CD4-positive, alpha-beta T cell treated with Interleukin-15 for 1 hour (primary cell): ENCODE measurements around the gene ULK4.
"Not testable (repeated sequence)": the region's sequence is repeated elsewhere in the genome, so short reads cannot be mapped to it uniquely, and the experiment has no call there.

ENCODE experiments used
- DNase-seq: peaks from one replicate; pipeline ENCODE4 v3.0.0-alpha.2; 2020

The ULK4 gene

DNA sequence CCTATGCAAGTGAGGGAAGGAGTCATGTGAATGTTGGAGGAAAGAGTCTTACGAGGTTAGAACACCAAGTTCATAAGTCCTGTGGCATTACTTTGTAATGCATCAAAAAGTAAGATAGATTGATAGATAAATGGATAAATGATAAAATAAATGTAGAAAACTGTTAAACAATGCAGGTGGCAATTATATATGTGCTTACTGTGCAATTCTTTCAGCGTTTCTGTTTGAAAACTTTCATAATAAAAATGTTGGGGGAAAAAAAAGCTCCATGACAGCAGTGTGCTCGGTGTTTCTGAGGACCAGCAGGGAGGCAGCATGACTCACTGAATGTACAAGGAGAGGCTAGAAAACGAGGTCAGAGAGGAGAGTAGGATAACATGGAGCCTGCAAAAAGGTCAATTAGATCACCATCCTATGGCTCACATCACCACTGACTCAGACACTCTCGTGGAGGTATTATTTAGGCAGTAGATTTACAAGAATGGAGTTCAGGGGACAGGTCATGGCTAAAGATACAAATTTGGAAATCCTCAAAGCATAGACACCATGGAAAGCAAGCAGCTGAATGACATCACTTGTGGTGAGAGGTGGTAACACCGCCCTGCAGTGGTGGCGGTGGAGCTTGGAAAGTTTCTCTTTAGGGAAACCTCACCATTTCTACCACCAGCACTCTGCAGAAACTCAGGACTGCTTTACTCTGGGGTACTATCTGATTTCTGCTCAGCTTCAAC, 542.8 kb downstream of the ULK4 start:
- DNase-seq = no peak

DNA sequence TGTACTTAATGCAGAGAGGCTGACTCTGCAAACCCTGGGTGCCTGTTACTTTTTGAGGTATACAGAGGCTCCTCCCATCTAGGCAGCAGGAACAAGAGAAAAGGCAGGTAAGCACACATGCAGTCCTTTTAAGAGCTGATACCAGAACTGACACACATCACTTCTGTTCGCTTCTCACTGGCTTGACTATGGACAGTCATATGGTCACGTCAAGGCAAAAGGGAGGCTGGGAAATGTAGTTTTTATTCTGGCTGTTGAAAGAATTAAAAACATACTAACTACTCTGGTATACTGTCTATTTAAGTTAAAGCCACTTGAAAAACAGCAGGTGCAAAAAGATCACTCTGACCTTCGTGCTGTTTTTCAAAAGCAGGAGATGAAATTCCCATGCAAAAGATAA, 544.3 kb downstream of the ULK4 start:
- DNase-seq = no peak

DNA sequence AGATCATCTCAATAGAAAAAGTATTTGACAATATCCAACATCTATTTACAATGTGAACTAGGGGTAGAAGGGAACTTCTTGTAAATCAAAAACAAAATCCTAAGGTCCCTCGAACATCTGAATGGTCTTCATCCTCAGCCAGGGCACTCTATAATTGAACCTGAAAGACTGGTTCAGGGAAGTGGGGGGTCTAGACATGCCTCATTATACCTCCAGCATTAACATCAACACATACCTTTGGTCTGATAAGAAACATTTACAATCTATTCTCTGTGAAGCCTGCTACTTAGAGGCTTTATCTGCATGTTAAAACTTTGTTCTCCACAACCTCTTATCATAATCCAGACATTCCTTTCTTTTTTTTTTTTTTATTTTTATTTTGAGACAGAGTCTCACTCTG, 550.8 kb downstream of the ULK4 start:
- DNase-seq = no peak

DNA sequence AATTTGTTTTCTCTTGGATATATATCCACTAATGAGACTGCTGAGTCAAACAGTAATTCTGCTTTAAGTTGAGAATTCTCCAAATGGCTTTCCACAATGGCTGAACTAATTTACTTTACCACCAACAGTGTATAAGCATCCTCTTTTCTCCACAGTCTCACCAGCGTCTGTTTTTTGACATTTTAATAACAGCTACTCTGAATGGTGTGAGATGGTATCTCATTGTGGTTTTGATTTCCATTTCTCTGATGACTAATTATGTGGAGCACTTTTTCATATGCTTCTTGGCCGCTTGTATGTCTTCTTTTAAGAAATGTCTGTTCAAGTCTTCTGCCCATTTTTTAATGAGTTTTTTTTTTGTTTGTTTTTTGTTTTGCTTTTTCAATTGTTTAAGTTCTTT, 556.4 kb downstream of the ULK4 start:
- DNase-seq = no peak

DNA sequence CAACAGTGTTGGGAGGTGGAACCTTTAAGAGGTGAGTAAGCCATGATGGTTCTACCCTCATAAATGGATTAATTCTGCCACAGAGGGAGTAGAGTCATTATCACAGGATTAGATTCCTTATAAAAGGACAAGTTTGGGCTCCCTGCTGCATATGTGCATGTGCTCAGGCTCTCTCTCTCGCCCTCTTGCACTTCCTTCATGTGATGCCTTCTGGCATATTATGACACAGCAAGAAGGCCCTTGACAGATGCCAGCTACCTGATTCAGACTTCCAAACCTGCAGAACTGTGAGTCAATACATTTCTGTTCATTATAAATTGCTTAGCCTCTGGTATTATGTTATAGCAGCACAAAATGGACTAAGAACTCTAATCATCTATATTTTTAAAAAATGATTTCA, 557.3 kb downstream of the ULK4 start:
- no peak for DNase-seq

DNA sequence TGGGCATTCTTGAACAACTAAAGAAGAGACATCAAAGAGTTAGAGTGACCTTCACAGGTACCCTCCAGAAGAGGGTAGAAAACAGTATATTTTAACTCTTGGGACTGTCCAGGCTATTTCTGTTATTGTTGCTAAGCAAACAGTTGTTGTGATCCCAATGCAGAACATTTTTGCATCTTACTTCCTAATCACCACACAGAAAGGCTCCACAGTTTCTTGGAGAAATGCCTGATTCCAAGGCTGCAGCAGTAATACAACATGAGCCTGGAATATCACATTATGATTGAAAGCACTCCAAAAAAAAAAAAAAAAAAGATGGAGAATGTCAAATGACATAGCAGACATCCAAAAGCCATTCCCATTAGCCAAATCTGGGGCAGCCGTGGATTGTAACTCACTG, 567.0 kb downstream of the ULK4 start:
- DNase-seq = no peak

DNA sequence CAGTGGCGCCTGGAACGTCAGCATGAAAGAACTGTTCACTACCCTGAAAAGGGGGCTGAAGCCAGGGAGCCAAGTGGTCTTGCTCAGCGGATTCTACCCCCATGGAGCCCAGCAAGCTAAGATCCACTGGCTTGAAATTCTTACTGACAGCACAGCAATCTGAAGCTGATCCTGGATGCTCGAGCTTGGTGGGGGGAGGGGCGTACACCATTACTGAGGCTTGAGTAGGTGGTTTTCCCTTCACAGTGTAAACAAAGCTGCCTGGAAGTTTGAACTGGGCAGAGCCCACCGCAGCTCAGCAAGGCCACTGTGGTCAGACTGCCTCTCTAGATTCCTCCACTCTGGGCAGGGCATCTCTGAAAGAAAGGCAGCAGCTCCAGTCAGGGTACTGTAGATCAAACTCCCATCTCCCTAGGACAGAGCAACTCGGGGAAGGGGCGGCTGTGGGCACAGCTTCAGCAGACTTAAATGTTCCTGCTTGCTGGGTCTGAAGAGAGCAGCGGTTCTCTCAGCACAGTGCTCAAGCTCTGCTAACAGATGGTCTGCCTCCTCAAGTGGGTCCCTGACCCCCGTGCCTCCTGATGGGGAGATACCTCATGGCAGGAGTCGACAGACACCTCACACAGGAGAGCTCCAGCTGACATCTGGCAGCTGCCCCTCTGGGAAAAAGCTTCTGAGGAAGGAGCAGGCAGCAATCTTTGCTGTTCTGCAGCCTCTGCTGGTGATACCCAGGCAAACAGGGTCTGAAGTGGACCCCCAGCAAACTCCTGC, 591.0 kb downstream of the ULK4 start:
- DNase-seq = not testable (repeated sequence)

DNA sequence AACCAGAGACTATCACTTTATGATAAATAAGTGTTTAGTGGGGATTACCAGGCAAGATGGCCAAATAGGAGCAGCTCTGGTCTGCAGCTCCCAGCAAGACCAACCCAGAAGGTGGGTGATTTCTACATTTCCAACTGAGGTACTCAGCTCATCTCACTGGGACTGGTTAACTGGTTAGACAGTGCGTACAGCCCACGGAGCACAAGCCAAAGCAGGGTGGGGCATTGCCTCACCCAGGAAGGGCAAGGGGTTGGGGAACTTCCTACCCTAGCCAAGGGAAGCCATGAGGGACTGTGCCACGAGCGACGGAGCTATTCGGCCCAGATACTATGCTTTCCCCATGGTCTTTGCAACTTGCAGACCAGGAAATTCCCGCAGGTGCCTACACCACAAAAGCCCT, 591.6 kb downstream of the ULK4 start:
- DNase-seq = no peak

DNA sequence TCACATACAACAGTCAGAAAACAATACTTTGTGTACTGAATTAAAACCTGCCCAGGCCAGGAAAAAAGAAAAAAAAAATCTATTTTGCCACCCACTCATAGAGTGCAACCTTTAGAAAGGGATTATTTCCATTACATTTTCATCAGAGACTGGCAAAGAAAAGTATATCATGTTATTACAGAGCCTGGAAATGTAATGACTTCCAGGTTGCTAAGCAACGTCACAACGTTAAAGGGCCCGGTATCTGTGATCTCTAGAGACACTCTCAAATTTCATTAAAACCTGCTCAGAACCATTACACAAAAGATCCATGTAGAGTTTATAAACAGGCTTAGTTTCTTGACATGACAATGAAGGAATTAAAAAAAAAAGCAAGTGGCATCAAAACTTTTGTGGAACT, 592.1 kb downstream of the ULK4 start:
- DNase-seq = no peak

DNA sequence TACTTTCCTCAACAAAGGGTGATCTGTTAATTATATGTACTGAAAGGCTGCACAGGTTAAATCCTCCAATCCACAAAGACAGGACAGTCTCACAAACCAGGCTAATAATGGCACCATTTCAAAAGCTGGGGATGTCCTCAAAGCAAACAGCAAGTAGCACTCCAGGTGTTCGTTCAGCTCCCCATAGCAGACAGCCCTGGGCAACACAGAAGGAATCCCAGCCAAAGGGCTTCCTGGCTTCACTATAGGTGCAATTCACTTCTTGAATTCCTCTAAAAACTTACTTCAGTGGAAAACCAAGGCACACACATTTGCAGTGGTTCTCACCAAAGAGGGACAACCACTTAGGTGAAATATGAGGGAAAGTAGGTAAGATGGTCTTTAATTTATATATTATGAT, 595.9 kb downstream of the ULK4 start:
- no peak for DNase-seq

DNA sequence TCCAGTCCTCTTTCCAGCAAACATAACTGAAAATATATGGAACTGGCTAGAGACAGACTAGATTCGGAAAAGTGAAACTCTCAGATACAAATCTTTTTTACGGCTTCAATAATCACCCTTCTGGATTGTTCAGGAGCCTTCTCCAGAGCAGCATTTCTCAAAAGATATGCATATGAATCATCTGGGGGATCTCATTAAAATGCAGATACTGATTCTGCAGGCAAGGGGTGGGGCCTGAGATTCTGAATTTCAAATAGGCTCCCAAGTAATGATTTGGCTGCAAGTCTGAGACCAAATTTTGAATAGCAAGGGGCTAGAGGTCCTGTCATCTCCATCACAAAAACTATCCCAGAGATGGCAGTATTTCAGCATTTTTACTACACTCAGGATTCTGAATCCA, 597.2 kb downstream of the ULK4 start:
- DNase-seq = no peak

DNA sequence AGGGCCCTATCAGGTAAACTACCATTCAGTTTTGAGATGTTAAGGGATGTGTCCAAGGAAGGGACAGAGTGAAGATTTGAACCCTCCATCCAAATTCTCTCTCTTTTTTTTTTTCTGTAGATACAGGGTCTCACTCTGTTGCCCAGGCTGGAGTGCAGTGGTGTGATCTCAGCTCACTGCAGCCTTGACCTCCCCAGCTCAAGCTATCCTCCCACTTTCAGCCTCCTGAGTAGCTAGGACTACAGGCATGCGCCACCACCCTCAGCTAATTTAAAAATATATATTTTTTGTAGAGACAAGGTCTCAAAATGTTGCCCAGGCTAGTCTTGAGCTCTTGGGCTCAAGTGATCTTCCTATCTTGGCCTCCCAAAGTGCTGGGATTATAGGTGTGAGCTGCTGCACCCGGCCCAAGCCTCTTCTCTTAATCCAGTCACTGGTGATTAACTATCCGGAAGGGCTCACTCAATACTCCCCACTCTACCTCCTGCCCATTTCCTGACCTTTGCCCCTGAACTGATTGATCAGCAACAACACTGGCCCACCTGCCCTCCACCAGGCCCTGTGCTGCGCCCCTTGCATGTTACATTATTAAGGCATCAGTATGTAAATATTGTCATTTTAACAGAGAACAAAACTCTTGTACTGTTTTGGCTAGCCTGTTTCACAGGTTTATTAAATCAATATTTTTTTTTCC, 597.9 kb downstream of the ULK4 start:
- DNase-seq = no peak

DNA sequence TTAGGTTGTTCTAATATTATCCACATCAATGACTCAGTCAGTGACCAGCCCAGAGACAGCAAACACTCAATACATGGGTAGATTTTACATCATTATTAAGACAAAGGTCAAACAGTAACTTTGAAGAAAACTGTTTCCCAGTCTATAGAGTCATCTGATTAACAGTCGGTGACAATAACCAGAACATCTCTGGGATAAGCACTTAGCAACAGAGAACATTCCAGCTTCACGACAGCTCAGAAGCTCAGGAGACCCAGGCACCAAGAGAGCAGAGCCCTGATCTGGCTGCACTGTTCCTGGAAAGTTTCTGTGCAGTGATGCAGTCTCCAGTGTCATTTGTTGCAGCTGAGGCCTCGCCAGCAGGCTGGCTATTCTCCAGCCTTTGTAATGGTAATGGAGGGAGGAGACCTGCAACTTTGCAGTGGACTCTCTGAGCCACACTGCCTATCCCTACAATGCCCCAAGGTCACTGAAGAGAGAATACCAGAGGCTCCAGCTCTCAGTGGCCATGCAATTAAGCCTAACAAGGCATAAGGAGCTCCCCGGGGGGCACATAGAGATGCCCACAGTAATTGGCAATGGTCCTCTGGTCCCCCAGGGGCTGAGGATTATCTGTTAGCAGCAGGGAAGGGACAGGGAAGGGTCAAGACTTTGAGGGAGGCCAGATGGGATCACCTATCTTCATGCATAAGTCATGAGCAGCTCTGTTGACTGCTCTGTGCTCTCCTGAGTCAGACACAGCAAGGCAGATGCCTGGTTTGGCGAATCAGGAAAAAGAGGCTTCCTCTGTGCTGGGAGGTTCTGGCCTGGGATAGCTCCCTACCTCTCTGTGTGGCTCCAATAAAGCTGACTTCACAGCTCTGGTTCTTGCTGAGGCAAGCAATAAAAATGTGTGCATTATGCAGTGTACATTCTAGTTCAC, 599.0 kb downstream of the ULK4 start:
- no peak for DNase-seq

DNA sequence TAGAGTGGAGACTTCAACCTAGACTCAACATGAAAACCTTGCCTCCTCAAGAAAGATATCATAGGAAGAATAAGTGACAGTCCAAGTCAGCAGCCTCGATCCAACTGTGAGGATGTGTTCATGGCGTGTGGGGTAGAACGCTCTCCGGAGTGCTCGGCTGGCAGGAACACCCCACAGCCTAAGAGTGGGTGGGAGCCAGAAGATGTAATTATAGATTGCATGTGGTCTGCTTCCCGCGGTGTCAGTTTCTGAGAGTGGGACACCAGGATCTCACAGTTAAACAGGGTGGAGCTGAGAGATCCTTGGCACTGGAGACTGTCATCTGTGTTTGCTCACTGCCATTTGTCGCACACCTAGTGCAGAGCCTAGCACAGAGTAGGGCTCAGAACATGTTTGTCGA, 604.6 kb downstream of the ULK4 start:
- DNase-seq = no peak

DNA sequence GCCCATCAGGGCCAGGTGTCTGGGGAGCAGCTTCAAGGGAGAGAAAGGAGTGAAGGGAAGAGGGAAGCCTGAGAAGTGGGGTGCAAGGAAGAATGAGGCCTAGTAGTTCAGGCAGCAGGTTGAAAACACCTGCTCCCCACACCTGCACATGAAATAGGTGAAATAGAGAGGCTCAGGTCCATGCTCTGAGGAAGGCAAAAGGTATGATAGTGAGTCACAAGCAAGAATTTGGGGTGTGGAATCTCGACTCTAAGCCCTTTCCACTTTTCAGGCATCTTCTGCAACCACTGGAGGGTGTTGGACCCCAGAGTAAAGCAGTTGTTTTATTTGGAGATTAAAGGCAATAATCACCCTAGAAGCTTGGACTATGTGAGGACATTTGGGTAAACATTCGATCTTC, 605.1 kb downstream of the ULK4 start:
- DNase-seq = no peak

DNA sequence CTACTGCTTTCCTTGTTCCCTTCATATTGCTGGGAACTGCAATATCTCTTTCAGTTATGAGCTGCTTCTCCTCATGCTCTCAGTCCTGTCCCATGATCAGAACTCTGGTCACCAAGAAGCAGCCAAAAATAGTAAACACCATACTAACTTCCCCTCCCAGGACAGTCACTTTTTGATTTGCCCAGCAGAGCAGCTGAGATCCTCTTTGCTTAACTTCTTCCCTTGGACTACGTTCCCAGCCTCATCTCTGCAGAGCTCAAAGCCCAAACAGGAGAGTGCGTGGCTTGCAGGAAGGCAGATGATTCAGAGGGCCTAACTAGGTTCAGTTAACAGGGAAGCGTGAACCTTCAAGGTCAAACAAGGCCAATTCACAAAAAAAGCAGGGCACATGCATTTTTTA, 609.4 kb downstream of the ULK4 start:
- no peak for DNase-seq

DNA sequence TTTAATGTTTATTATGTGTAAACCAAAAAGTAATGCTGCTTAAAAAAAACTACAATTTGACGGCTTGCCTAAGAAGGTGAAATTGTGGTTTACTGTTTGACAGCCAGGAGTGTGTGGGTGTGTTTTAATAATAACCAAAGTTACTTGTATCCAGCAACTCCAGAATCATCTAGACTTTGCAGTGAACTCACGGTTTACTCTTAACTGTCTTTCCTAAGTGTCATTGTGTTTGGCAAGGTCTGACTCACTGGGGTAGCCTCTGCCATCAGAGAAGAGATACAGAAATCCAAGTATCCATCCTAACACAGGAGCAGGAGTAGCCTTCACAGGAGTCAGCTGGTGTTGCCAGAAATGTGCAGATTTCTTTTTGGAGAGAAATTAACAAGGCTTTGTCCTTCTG, 611.5 kb downstream of the ULK4 start:
- DNase-seq = no peak

DNA sequence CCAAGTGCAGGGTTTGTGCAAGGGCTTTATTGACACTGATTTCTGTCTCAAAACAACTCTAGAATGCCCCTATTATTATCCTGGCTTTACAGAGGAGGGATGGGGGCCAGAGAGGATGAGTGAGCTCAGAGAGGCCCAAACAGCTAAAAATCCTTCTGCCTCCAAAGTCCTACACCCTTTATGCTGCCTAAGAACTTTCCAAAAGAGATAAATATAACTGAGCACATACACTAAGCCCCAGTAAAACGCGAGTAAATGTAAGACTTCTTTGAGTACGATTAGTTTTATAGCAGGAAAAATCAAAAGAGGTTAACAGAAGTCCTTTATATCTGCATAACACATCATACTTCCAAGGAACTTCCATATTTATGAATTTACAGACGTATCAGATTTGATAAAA, 613.5 kb downstream of the ULK4 start:
- no peak for DNase-seq

DNA sequence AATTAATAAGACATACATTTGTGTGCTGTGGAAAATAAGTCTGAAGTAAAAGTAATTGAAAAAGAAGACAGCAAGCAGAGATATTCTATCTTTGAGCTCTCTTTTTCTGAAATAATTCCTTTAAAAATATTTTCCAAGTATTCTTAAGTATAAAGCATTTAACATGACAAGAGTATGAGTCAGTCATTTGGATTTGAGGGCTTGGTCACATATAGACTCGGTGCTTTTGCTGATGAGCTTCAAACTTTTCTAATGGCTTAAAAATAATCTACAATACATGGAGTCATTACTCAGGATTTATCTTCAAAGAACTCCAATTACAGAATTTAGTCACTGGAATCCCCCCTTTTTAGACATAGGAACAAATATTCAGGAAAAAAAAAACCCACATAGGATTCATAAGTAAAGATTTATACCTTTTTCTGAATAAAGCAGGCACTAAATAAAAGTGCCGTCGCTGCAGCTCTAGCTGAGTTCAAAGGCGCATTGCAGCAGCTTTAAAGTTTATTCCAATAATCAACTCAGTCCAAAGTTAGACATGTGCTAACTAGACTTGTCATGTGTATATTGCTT, 615.1 kb downstream of the ULK4 start:
- DNase-seq = no peak

DNA sequence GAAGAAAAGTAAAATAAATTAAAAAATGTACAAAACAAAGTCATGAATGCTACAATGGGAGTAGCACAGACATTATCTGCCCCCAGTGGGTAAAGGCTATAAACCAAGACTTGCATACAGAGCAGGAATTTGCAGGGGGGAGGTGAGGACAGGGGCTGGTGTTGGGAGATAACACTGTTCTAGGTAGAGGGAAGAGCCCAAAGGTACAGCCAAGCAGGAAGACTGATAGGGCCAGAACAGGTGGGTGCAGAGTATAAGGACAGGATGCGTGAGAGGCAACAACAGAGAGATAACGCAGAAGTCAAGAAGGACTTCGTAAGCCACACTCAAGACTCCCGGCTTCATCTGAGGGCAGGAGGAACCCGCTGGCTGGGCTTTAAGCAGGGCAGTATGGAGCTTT, 616.1 kb downstream of the ULK4 start:
- no peak for DNase-seq

DNA sequence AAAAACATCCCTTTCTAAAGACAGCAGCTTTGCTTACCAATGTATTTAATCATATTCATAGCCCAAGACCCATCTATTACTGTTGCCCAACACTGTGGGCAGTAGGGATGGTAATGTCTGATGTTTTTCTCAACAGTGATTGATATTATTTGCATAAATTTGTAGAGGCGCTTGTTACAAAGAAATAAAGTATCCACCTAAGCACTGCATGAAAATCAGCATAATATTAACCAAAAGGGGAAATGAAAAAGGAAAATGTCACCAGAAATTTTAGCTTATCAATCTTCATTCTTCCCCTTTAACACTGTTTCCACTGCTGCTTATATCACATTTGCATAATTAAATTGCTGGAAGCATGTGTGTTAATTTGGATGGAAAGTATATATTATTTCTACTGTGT, 622.1 kb downstream of the ULK4 start:
- DNase-seq = no peak

DNA sequence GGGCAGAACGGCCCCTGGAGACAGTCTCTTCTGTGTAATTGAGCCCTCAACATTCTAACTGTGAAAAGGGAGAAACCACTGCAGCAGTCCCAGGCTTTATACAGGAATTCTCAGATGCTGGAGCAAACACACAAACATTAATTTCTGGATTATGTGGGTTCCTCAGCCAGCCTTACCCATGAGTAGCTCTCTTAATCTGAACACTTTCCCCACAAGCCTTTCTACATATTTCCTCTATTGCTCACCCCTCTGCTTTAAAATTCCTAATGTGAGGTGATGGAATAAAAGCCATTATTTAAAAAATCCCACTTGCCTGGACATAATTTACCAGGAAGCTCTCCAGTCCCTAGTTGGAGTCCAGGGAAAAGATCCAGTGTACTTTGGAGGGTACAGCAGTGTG, 623.6 kb downstream of the ULK4 start:
- no peak for DNase-seq

DNA sequence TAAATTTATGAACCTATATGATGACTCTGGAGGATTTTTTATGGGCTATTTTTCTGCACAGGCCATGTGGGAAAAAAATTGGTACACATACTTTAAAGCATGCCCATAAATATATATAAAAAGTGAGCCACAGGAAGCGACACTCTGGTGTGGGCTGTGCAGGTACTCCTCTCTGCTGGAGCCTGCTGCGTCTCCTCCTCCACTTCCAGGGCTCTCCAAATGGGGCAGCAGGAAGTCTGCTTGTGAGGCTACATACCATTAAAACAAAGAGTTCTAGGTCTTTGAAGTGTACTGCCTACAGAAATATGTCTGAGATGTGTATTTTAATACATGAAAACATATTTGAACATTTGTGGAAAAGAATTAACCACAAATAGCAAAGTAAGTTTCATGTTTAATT, 627.5 kb downstream of the ULK4 start:
- no peak for DNase-seq
